ENCODE data around the gene TUBG1. TPM values are rescaled to one million over a fixed set of nuclear protein-coding genes. Genes with fewer than 3 reads are reported as not detected.

Gene TUBG1
- total RNA-seq, 1 donor from 2014 or later = 45.7 TPM

GRCh38 chr17:42598905-42599304 is 10.6 kb upstream of the TUBG1 start:
- H3K9me3 Mint-ChIP-seq = no peaks in the 10 kb centered on the region
- peaks cover 53% of the 10 kb centered on the region for H3K79me2 ChIP-seq (ENCODE audit: low read depth)
- H3K27me3 Mint-ChIP-seq (ENCODE audit: insufficient read depth, low read depth) = peaks cover 2% of the 10 kb centered on the region
- H3K27ac Mint-ChIP-seq = no peak overlapping the region
- H3K4me3 Mint-ChIP-seq = no peak overlapping the region
- H4K20me1 ChIP-seq (ENCODE audit: low read depth) = peaks cover 13% of the 10 kb centered on the region
- no peaks in the 10 kb centered on the region for H3F3A ChIP-seq (ENCODE audit: low read depth)
- H3K9me3 ChIP-seq (ENCODE audit: low read depth) = no peaks in the 10 kb centered on the region
- DNase-seq (ENCODE audit: low spot score) = no peak
- H3K27ac ChIP-seq = no peak overlapping the region
- TF ChIP-seq EZH2 (IDR thresholded peaks at IDR 0.05) (no peak), CTCF (IDR thresholded peaks at IDR 0.05) (no peak), EZH2phosphoT487 (IDR thresholded peaks at IDR 0.05) (no peak)
- peaks cover 8% of the 10 kb centered on the region for H3K36me3 Mint-ChIP-seq
- H3K4me2 ChIP-seq = no peak overlapping the region
- no peaks in the 10 kb centered on the region for H3K27me3 ChIP-seq
- H3K36me3 ChIP-seq = no peaks in the 10 kb centered on the region
- peaks cover 2% of the 10 kb centered on the region for H3K4me1 Mint-ChIP-seq
- H3K4me3 ChIP-seq = no peak overlapping the region
- H3K4me1 ChIP-seq = no peaks in the 10 kb centered on the region
- H2AFZ ChIP-seq (replicated peaks) = no peak overlapping the region
- H3K9ac ChIP-seq = no peak overlapping the region

DNA sequence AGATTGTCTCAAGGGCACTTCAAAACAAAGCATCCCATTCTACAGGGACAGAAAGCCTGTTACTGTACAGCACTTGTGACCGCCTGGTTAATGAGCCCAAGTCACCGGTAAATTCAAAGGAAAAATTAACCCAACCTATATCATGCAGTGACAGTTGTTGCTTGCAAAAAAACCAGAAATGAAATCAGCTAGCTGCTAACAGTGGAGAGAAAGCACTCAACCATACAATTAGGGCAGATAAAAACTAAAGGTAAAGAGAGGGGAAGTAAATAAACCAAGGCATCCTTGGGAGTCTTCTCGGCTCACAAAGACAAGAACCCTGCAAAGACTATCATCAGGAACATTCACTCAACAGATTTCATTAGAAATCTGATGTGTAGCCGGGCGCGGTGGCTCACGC is 6.2 kb upstream of the TUBG1 start:
- Mint-ChIP-seq H3K4me1 (peaks cover 15% of the 10 kb centered on the region), H3K9me3 (no peaks in the 10 kb centered on the region), H3K36me3 (peaks cover 5% of the 10 kb centered on the region), H3K27ac (no peak overlapping the region), H3K27me3 (ENCODE audit: insufficient read depth, low read depth) (peaks cover 5% of the 10 kb centered on the region), H3K4me3 (no peak overlapping the region)
- H3K9ac ChIP-seq = no peak overlapping the region
- no peak overlapping the region for H3K4me3 ChIP-seq
- H3F3A ChIP-seq (ENCODE audit: low read depth) = peaks cover 4% of the 10 kb centered on the region
- TF ChIP-seq CTCF (IDR thresholded peaks at IDR 0.05) (no peak), EZH2phosphoT487 (IDR thresholded peaks at IDR 0.05) (no peak), EZH2 (IDR thresholded peaks at IDR 0.05) (no peak)
- no peaks in the 10 kb centered on the region for H3K9me3 ChIP-seq (ENCODE audit: low read depth)
- H3K27ac ChIP-seq = no peak overlapping the region
- no peaks in the 10 kb centered on the region for H3K27me3 ChIP-seq
- no peak for DNase-seq (ENCODE audit: low spot score)
- no peak overlapping the region for H2AFZ ChIP-seq (replicated peaks)
- H3K36me3 ChIP-seq = no peaks in the 10 kb centered on the region
- peaks cover 50% of the 10 kb centered on the region for H4K20me1 ChIP-seq (ENCODE audit: low read depth)
- H3K4me1 ChIP-seq = peaks cover 9% of the 10 kb centered on the region
- H3K79me2 ChIP-seq (ENCODE audit: low read depth) = peaks cover 95% of the 10 kb centered on the region
- no peak overlapping the region for H3K4me2 ChIP-seq

DNA sequence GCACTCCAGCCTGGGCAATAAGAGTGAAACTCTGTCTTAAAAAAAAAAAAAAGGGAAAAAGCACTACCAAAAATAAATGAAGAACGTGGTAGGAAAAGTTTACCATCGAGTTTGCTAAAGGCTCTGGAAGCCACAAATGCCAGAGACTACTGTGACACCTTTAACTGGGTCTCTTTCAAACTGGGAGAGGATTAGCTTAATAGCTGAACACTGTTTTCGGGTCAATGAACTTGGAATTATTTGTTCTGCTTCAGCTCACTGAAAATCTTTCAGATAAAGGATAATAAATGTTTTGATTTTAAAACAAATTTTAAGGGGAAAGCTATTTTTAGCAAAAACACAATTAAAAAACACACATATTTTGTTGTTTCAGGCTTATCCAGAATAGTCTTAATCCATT is 1.7 kb upstream of the TUBG1 start:
- peaks cover 78% of the 10 kb centered on the region for H3K79me2 ChIP-seq (ENCODE audit: low read depth)
- Mint-ChIP-seq H3K4me1 (peaks cover 21% of the 10 kb centered on the region), H3K36me3 (peaks cover 10% of the 10 kb centered on the region), H3K27me3 (ENCODE audit: insufficient read depth, low read depth) (peaks cover 3% of the 10 kb centered on the region), H3K9me3 (no peaks in the 10 kb centered on the region), H3K27ac (no peak overlapping the region), H3K4me3 (peak overlapping the region; percentile 100)
- H4K20me1 ChIP-seq (ENCODE audit: low read depth) = peaks cover 42% of the 10 kb centered on the region
- H3F3A ChIP-seq (ENCODE audit: low read depth) = peaks cover 10% of the 10 kb centered on the region
- DNase-seq (ENCODE audit: low spot score) = no peak
- H2AFZ ChIP-seq (replicated peaks) = no peak overlapping the region
- no peaks in the 10 kb centered on the region for H3K9me3 ChIP-seq (ENCODE audit: low read depth)
- peaks cover 14% of the 10 kb centered on the region for H3K4me1 ChIP-seq
- H3K9ac ChIP-seq = peak overlapping the region; percentile 88
- peak overlapping the region; percentile 84 for H3K4me3 ChIP-seq
- no peaks in the 10 kb centered on the region for H3K27me3 ChIP-seq
- H3K4me2 ChIP-seq = peak overlapping the region; percentile 93
- TF ChIP-seq EZH2phosphoT487 (IDR thresholded peaks at IDR 0.05) (no peak), EZH2 (IDR thresholded peaks at IDR 0.05) (no peak), CTCF (IDR thresholded peaks at IDR 0.05) (no peak)
- H3K36me3 ChIP-seq = no peaks in the 10 kb centered on the region
- no peak overlapping the region for H3K27ac ChIP-seq
